ENCODE results near the gene ASXL1.
"Not testable (repeated sequence)": the region's sequence is repeated elsewhere in the genome, so short reads cannot be mapped to it uniquely, and the experiment has no call there.

Gene ASXL1

GRCh38 chr20:32337937-32338661, 20.0 kb upstream of the ASXL1 start:
- no peak for DNase-seq (ENCODE audit: low read depth)

- no peak for DNase-seq (ENCODE audit: low read depth)
Measured at GRCh38 chr20:32338665-32339064, 19.5 kb upstream of the ASXL1 start.

- no peak for DNase-seq (ENCODE audit: low read depth)
Measured at GRCh38 chr20:32339116-32339515, 19.0 kb upstream of the ASXL1 start.

GRCh38 chr20:32341053-32341452, 17.1 kb upstream of the ASXL1 start:
- not testable (repeated sequence) for DNase-seq (ENCODE audit: low read depth)

- DNase-seq (ENCODE audit: low read depth) = no peak
Measured at GRCh38 chr20:32343439-32343838, 14.7 kb upstream of the ASXL1 start.

- DNase-seq (ENCODE audit: low read depth) = no peak
Measured at GRCh38 chr20:32344835-32345506, 13.2 kb upstream of the ASXL1 start.

- DNase-seq (ENCODE audit: low read depth) = no peak
Measured at GRCh38 chr20:32348207-32348606, 9.9 kb upstream of the ASXL1 start.

GRCh38 chr20:32350421-32350820, 7.7 kb upstream of the ASXL1 start:
- no peak for DNase-seq (ENCODE audit: low read depth)

GRCh38 chr20:32352121-32352720, 5.9 kb upstream of the ASXL1 start:
- DNase-seq (ENCODE audit: low read depth) = no peak

- DNase-seq (ENCODE audit: low read depth) = no peak
Measured at GRCh38 chr20:32353848-32354496, 4.2 kb upstream of the ASXL1 start.

GRCh38 chr20:32354592-32355416, 3.3 kb upstream of the ASXL1 start:
- DNase-seq (ENCODE audit: low read depth) = no peak

- DNase-seq (ENCODE audit: low read depth) = no peak
Measured at GRCh38 chr20:32355417-32355841, 2.7 kb upstream of the ASXL1 start.

GRCh38 chr20:32355907-32356621, 2.1 kb upstream of the ASXL1 start:
- not testable (repeated sequence) for DNase-seq (ENCODE audit: low read depth)

- no peak for DNase-seq (ENCODE audit: low read depth)
Measured at GRCh38 chr20:32356622-32357374, 1.3 kb upstream of the ASXL1 start.

- no peak for DNase-seq (ENCODE audit: low read depth)
Measured at GRCh38 chr20:32357375-32357868, 709 bp upstream of the ASXL1 start.

GRCh38 chr20:32358632-32358882, 426 bp downstream of the ASXL1 start:
- no peak for DNase-seq (ENCODE audit: low read depth)

GRCh38 chr20:32358883-32359632, 927 bp downstream of the ASXL1 start:
- peak; percentile 58 for DNase-seq (ENCODE audit: low read depth)

GRCh38 chr20:32359633-32360332, 1.7 kb downstream of the ASXL1 start:
- no peak for DNase-seq (ENCODE audit: low read depth)

- no peak for DNase-seq (ENCODE audit: low read depth)
Measured at GRCh38 chr20:32360333-32360634, 2.2 kb downstream of the ASXL1 start.
